HG02571 (cell line): ENCODE data around the gene UBE2V1.
"Not testable (repeated sequence)": the region's sequence is repeated elsewhere in the genome, so short reads cannot be mapped to it uniquely, and the experiment has no call there.

Experiments
- ATAC-seq: cut with Tn5 transposase; IDR thresholded peaks from one replicate; pipeline ENCODE4 v1.9.1; 2021; ENCODE audit warnings: mild to moderate bottlenecking, moderate library complexity; ENCODE audit not compliant: unreplicated experiment

Gene UBE2V1

DNA sequence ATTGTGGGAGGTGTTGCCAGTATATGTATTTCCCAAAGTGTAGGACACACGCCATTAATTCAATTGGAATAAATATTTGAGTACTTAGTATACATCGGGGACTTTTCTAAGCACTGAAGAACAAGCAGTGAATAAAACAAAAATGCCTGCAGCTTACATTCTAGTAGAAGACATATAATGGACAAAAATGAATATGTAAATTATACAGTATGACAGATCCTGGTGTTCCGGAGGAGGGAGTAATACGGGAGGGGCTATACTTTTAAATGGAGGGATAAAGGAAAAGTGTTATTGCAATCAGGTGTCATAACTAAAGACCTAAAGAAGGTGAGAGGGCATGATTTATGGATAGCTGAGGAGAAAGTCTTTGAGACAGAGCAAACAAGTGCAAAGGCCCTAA is 15.1 kb downstream of the UBE2V1 start:
- ATAC-seq = no peak

DNA sequence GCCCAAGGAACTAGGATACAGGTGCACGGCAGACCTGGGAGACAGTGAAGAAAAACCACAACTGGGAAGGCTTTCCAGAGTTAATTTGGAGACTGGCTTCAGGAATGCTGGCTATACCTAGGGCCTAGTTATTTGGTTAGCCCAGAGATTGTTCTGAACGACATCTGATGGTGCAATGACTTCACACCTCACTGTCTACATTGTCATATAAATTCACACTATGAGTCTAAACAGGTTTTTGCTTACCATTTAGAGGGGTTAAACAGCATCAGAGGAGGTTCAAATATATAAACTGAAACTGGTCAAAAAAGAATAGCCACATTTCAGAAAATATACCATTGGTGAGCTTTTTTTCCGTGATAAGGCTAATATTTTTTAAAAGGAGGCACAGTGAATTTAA is 16.7 kb downstream of the UBE2V1 start:
- ATAC-seq = no peak

DNA sequence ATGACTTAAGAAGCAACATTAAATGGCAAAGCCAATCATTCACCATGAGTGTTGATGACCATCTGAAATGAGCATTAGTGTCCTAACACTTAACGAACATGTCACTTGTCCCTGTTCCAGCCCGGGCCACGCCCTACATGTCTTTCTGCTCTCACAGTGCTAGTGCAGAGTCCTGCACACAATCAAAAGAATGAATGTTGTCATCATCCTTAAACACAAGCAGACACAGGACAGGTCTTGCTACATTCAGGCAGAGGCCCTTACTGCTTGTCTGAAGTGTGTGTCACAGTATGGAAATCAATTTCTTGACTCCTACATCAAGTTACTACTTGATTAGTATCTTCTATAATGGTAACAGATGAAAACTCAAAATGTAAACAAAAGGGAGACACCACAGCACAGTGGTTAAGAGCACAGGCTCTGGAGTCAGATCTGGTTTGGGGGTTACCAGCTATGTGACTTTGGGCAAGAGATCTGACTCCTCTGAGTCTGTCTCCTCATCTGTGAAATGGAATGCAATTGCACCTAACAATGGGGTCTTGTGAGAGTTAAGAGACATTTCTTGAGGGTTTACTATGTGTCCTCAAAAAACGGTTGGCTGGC is 17.4 kb downstream of the UBE2V1 start:
- no peak for ATAC-seq

DNA sequence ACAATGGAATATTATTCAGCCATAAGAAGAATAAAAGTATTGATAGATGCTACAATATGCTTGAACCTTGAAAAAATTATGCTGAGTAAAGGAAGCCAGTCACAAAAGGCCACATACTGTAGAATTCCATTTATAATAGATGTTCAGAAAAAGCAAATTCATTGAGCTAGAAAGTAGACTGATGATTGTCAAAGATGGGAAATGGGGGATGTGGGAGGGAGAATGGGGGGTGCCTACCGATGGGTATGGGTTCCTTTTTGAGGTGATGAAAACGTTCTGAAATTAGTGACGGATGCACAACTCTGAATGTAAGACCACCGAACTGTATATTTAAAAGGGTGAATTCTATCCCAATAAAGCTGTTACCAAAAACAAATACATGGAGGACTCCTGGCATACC is 18.4 kb downstream of the UBE2V1 start:
- ATAC-seq = no peak

DNA sequence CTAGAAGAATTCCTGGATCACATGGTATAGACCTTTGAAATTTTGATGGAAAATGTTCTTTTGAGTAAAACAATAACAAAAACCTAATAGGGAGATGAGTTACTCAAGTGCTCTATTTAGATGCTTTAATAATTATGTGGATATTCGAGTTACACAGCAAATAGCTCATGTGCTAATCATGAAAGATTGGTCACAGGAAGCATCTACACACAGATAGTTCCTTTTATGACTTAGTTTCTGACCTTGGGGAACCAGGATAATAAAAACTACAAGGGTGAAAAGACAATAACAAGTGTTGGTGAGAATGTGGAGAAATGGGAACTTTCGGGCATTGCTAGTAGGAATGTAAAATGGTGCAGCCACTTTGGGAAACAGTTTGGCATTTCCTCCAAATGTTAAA is 19.7 kb downstream of the UBE2V1 start:
- no peak for ATAC-seq

DNA sequence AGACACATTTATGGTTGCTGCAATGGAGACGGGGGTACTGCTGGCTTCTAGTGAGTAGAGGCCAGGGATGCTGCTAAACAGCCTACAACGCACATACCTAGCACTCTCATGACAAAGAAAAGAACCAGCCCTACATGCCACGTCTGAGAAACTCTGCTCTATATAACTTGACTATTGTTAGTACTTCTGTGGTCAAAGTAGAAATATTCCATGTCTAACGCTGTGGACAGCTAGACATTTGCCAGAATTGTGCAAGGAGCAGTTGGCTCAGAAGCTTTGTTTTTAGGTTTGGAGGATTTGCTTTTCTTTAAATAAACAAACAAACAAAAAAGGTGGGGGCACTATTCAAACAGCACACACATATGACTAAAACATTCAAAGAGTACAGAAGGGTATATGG is 20.5 kb downstream of the UBE2V1 start:
- no peak for ATAC-seq

DNA sequence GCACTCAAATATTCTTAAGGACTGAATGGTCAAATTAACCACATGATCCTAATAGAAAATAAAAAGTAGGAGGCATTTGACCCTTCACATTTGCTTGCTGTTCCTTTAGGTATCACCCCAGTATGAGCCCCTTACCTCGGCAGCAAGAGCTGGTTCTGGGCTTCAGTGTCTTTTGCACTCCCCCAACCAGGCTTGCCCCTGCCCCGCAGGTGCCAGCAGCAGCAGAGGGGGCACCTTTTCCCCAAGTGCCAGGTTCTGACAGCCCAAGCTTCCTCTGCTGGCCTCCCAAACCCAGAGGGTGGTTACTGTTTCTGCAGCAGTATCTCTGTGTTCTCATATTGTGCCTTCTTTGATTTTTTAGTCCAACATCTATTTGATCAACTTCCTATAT is 23.2 kb downstream of the UBE2V1 start:
- no peak for ATAC-seq

DNA sequence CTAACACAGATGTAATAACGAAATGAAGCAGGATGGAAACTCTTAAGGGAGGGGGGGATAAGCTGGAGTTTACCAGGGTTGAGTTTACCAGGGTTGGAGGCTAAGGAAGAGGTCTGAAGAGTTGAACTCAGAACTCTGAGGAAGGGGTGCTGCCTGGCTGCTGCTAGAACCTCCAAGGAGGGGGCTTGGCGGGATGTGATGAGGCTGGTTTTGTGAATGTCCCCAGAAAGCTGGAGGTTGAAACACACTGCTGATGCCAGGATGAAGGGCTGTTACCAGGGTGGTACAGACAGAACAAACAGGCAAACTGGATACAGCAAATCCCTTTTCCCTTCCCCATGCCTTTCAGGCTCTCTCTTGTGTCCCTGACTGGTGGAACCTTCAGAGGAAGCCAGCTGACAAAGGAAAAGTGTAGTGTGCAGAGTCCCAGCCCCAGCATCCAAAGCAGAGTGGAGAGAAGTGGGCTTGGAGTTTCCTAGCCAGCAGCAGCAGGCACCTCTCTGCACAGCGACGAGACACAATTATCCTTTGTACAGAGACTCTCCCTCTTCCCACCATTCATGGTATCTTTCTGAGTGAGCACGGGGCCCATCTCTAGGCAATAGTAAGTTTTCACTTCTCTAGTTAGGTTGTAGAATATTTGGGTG is 23.7 kb downstream of the UBE2V1 start:
- ATAC-seq = no peak

DNA sequence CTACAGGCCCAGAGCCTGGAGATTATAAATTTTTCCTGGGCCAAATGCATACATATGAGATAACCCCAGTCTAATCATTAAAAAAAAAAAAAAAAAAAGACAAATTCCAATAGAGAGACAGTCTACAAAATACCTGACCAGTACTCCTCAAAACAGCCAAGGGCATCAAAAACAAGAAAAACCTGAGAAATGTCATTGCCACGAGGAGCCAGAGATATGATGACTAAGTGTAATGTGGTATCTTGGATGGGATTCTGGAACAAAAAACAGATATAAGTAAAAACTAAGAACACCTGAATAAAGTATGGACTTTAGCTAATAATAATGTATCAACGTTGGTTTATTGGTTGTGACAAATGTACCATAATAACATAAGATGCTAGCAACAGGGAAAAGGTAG is 24.9 kb downstream of the UBE2V1 start:
- no peak for ATAC-seq

DNA sequence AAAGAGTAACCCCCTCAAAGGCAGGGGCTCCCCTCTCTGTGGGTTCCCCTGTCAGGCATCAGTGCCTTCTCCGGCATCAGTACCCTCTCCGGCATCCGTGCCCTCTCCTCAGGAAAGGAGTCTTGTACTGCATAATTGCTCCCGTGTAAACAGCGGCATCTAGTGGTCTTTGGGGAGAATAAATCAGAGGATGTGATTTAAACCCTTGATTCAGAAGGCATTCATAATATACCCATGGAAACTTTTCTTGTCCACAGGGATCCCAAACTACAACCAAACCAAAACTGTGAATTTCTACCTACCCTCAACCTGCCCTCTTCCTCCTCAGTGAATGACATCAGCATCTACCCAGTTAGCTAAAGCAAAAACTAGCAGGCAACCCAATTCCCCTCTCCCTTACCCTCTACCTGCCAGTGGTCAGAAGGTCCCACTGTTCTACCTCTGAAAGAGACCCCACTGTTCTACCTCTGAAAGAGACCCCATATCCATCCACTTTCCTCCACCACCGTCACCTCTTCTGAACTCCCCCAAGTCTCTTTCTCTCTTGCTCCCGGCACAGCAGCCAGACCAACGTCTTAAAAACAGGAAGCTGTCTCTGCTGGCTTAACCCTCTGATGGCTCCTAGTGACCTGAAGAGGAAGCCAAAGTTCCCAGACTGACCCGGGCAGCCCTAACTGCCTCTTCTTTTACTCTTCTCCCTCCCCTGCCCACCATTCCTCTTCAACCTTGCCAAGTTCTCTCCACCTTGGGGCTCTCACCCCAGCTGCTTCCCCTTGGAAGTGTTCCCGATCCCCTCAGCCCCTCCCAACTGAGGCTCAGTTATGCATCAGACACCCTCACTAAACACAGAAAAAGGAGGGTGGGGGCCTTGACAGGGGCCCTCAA is 27.2 kb downstream of the UBE2V1 start:
- ATAC-seq = no peak

DNA sequence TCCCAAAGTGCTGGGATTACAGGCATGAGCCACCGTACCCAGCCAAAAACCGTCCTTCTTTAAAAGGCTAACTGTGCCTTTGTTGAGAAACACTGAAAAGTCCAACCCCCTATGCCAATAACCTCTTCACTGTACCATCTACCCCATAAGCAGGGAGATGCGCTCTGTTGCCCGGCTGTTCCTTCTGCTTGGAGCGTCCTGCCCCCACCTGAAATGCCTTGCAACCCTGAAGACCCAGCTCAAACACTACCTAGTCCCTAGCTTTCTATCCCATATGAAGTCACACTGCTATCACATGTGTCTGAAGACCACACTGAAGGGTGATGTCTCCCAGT is 27.8 kb downstream of the UBE2V1 start:
- no peak for ATAC-seq

DNA sequence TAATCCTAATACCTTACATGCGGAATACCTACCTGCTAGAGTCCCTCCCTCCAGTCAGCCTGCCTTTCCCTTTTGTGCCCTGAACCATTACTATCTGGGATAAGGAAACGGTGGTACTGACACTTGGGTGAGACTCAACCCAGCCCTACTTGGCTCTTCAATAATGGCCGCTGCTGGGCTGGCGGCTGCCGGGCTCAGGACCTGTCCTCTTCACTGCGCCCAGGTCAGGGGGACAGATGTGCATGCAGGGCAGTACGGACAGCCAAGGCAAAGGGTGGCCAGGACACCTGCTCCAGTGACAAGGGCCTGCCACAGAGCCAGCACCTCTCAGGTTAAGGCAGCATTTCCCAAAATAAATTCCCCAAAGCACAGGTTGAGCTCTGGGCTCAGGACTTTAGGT is 29.9 kb downstream of the UBE2V1 start:
- no peak for ATAC-seq

DNA sequence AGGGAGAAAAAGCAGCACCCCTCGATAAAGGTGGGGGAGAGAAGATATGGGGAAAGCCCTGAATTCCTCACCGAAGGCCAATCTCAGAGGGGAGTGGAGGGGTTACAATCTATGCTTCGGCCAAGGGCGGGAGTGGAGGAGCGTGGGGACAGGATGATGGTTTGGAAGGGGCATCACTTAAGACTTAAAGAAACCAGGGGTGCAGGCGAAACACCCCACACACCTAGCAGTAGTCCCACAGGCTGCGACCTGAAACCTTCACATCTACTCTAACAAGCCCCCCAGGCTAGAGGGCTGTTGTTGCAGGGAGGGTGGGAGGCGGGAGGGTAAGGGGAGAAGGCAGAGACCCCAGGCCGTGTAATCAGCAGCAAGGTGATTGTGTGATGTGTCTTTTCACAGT is 30.9 kb downstream of the UBE2V1 start:
- not testable (repeated sequence) for ATAC-seq

DNA sequence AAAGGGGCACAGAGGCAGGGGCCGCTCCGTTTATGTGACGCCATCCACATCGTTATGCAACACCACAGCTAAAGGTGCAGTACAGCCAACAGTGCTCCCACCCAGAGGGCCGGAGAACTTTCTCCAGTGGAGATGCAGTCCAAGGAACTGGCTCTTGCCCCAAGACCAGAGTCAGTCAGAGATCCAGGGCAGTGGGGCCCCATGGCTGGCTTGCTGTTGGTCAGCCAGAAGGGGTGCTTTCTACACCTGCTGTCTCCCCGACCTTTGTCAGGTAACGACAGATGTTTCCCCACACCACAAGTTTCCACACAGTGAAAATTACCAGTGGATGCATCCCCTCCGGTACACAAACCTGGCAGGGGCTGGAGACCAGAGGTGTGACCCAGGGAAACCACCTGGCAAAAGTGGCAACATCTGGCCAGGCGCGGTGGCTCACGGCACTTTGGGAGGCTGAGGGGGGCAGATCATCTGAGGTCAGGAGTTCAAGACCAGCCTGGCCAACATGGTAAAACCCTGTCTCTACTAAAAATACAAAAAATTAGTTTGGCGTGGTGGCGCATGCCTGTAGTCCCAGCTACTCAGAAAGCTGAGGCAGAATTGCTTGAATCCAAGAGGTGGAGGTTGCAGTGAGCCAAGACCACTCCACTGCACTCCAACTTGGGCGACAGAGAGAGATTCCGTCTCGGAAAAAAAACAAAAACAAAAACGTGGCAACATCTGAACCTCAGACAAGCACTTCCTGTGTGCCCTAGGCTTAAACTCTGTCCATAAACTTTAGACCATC is 34.9 kb downstream of the UBE2V1 start:
- no peak for ATAC-seq

DNA sequence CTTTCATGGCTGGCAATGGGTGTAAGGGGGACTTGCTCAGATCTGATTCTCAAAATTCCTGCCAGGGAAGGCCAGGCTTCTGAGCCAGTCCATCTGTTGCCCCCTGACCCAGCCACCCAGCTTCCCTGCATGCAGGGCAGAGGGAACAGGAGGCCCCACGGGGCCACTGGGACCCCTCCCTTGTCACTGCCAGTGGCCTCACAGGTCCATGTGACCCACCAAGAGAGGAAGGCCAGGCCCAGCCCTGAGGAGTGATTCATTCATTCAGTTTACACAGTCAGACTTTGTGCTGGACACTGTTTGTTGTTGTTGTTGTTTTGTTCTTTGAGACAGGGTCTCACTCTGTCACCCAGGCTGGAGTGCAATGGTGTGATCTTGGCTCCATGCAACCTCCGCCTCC is 39.5 kb downstream of the UBE2V1 start:
- no peak for ATAC-seq

DNA sequence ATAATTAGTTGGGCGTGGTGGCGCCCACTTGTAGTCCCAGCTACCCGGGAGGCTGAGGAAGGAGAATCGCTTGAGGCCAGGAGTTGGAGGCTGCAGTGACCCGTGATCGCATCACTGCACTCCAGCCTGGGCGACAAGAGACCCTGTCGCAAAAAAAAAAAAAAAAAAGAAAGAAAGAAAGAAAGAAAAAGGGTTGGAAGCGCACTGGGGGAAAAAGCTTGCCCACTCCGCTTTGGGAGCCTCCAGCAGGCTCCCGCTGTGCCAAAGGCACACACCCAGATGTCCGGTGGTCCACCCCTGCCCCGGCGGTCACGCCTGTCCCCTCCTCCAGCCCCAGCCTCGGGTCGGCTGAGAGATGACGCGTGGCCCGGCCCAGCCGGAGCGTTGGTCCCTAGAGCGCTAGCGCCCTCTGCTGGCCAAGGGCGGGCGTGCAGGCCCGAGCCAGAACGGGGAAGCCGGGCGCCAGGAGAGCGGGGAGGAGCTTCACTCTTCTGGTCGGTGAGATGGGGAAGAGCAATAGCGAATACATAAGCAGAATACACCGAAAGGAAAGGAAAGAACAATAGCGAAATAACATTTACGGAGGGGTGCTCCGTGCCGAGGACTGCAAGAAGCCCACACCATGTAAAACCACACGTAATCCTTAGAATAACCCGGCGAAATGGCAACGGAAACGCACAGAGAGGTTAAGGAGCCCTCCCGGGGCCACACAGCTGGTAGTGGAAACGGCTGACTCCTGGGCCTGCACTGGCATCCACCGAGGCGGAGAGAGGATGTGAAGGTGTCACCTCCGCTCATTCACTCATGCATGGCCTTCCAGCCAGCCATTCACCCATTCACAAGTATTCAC is 41.7 kb downstream of the UBE2V1 start:
- ATAC-seq = peak; percentile 78

DNA sequence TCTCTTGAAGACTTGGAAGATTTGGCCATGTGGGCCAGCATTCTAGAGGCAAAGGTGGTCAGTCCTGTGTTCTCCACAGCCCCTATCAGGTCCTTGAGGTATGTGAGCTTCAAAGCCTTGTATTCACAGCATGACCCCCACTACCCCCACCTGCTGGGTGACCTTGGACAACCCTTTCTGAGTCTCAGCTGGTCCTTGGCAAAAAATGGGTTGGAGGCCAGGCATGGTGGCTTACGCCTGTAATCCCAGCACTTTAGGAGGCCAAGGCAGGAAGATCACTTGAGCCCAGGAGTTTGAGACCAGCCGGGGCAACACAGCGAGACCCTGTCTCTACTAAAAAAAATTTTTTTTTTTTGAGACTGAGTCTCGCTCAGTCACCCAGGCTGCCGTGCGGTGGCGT is 42.6 kb downstream of the UBE2V1 start:
- no peak for ATAC-seq

DNA sequence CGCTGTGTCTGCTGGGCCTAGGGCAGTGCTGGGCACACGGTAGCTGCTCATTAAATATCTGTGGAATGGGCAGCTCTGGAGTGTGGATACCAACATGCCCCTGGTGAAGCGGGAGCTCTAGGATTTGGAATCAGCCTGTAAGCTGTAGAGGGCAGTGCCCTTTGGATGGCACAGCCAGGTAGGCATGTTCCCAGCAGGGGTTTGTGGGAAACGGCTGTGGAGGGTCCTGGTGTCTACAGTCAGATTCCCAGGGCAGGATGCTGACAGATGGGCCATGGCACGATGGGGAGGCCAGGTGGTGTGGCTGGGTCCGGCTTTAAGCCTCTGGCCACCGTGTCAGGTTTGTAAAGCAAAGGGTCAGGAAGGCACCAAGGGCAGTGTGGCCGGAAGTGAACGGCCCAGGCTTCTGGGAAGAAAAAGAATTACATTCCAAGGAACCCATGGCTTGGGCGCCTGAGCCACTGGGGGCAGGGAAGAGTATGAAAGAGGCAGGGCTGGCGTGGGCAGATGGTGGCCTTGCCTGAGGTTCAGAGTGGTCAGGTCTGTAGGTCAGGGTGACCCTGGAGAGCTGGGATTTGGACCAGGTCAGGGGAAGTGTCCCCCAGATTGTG is 44.8 kb downstream of the UBE2V1 start:
- no peak for ATAC-seq

DNA sequence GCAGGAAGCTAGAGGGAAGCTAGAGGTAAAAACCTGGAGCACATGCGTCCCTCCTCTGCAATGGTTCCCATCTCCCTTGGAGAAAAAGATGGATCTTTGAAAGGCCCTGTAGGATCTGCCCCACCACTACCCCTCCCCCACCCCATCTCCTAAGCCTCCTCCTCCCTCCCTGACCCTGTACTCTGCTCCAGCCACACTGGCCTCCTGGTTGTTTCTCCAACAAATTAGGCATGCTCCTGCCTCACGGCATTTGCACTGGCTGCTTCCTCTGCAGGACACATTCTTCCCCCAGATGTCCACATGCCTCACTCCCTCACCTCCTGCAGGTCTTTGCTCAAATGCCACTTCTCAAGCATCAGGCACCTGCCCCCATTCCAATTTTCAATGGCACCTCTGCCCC is 45.5 kb downstream of the UBE2V1 start:
- no peak for ATAC-seq

DNA sequence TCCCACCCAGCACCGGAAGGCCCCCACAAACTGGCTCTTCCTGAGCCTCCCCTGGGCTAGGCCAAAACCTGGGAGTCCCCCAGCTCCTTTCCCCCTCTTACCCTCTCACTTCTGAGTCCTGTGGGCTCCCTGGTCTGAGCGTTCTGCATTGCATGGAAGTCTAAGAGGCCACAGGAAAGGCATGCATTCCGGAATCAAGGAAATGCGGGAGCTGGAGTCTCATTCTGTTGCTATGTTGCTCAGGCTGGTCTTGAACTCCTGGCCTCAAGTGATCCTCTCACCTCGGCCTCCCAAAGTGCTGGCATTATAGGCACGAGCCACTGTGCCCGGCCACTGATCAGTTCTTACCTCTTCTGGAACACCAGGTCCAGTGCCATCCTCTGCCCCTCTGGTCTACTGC is 45.9 kb downstream of the UBE2V1 start:
- no peak for ATAC-seq
